LoVo (cell line): ENCODE data around the gene FKBP3.
"Not testable (repeated sequence)": the region's sequence is repeated elsewhere in the genome, so short reads cannot be mapped to it uniquely, and the experiment has no call there.

Experiments
- DNase-seq: peaks from one replicate; pipeline ENCODE4 v3.0.0-alpha.2; 2016; ENCODE audit warnings: low spot score

FKBP3 gene

GRCh38 chr14:45134051-45134958 lies at the start of gene FKBP3:
TSS of gene FKBP3 (minus strand) at chr14:45134481. CDS start at chr14:45134456, 25 bp downstream.
- DNase-seq, result peak; percentile 97

GRCh38 chr14:45181806-45182205 lies 47.5 kb upstream of the FKBP3 start:
- DNase-seq, result no peak

GRCh38 chr14:45181329-45181728 lies 47.0 kb upstream of the FKBP3 start:
- DNase-seq, result no peak

DNA sequence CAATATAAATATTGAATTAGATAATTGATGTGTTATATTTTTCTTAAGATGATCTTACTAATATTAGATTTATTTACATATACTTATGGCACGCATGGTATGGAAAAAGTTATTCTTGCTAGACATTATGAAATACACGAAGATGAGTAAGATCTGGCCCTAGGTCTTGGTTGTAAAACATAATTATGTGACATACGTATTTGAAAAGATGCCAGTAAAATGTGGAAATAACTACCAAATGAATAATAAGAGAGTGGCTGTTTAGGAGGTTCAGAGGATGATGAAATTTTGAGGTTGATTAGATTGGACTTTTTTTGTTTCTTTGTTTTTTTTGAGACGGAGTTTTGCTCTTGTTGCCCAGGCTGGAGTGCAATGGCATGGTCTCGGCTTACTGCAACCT lies 42.8 kb upstream of the FKBP3 start:
- no peak for DNase-seq

- DNase-seq, result no peak
Measured at GRCh38 chr14:45169906-45170305, 35.6 kb upstream of the FKBP3 start.

DNA sequence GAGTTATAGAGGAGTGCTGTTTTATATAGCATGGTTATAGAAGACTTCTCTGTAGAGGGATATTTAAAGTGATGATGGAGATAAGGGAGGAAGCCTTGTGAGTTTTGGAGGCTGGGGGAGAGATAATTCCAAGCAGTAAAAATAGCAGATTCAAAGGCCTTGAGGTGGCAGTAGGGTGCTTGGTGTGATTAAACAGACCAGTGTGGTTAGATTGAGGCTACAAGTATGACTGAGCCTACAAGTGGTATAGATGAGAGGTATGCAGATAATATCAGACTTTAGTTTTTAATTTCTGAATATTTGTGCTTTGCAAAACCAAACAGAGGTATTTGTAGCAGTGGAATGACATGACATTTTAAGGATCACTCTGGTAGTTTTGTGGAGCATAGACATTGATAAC lies 21.8 kb upstream of the FKBP3 start:
- no peak for DNase-seq

GRCh38 chr14:45150386-45150890 lies 16.2 kb upstream of the FKBP3 start:
- DNase-seq, result no peak

DNA sequence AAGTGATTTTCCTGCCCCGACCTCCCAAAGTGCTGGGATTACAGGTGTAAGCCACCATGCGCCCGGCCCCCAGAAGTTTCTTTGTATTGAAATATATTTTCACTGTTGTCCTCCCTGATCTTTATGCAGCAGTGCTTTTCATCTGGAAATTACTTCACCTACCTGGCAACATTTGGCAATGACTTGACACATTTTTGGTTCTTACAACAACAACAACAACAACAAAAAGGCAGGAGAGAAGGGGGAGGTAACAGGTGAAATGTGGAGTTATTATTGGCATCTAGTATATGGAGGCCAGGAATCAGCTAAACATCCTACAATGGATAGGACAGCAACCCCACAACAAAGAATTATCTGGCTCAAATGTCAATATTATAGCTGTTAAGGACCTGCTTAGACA lies 15.3 kb upstream of the FKBP3 start:
- no peak for DNase-seq

DNA sequence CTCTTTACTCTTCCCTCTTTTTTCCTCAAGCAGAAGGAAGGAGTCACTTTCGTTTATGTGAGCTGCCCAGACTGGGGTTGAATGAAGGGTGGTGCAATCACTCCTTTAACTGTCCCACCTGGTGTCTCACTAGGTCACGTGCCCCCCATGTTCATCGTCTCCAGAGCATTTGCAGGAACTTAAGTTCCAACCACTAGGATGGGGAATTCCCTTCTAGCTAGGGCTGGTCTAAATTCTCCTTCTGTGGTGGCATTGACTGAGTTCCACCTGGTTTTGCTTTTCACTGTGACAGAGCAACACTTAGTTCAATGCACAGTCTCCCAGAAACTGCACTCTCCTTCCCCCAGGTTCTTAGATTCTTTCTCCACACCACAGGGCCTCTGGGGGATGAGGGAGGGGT lies 10.9 kb upstream of the FKBP3 start:
- no peak for DNase-seq

GRCh38 chr14:45144658-45145057 lies 10.4 kb upstream of the FKBP3 start:
- no peak for DNase-seq

GRCh38 chr14:45142083-45142482 lies 7.8 kb upstream of the FKBP3 start:
- DNase-seq, result not testable (repeated sequence)

DNA sequence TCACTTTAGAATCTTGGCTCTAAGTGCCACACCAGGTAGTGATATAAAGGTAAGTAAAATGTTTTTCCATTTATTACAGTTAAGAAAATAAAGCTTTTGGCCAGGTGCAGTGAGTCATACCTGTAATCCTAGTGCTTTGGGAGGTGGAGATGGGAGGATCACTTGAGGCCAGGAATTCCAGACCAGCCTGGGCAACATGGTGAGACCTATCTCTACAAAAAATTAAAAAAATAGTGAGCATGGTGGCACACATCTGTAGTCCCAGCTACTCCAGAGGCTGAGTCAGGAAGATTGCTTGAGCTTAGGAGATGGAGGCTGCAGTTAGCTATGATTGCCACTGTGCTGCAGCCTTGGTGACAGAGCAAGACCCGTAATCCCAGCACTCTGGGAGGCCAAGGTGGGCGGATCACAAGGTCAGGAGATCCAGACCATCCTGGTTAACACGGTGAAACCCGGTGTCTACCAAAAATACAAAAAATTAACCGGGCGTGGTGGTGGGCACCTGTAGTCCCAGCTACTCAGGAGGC lies 6.4 kb upstream of the FKBP3 start:
- no peak for DNase-seq

- DNase-seq, result no peak
Measured at GRCh38 chr14:45136399-45136798, 2.1 kb upstream of the FKBP3 start.

DNA sequence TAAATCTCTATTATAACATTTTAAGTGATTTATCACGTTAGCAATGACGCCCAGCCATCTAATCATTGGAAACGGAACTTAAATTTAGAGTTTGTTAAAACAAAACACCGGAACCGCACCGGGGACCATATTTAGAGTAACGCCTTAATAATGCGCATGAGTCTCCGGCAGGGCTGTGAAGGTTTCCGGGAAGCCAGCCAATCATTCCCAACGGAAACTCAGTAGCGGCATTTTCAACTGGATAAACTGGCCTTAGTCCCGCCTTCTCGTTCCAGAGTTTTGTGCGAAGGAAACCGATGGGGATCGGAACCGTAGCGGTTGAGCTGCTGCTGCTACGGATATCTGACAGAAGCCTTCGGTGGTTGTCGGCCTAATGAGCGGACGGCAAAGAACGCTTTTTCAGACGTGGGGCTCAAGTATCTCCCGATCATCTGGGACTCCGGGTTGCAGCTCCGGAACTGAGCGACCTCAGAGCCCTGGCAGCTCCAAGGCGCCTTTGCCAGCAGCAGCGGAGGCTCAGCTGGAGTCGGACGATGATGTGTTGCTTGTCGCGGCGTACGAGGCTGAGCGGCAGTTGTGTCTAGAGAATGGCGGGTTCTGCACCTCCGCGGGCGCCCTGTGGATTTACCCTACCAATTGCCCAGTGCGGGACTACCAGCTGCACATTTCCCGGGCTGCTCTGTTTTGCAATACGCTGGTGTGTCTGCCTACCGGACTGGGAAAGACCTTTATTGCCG lies 1.5 kb upstream of the FKBP3 start, which contains the start of gene FANCM:
Gene FANCM, plus strand, starts transcription at position 272 of the 737 bp plus-strand sequence. Its CDS starts 102 bp downstream, at position 374.
- DNase-seq, result peak; percentile 94

GRCh38 chr14:45135156-45135555 lies 875 bp upstream of the FKBP3 start:
- DNase-seq, result no peak

- no peak for DNase-seq
Measured at GRCh38 chr14:45133683-45134050, 614 bp downstream of the FKBP3 start.

GRCh38 chr14:45128963-45129629 lies 5.2 kb downstream of the FKBP3 start:
- no peak for DNase-seq

- DNase-seq, result no peak
Measured at GRCh38 chr14:45125754-45126153, 8.5 kb downstream of the FKBP3 start.

GRCh38 chr14:45123271-45123670 lies 11.0 kb downstream of the FKBP3 start:
- no peak for DNase-seq

DNA sequence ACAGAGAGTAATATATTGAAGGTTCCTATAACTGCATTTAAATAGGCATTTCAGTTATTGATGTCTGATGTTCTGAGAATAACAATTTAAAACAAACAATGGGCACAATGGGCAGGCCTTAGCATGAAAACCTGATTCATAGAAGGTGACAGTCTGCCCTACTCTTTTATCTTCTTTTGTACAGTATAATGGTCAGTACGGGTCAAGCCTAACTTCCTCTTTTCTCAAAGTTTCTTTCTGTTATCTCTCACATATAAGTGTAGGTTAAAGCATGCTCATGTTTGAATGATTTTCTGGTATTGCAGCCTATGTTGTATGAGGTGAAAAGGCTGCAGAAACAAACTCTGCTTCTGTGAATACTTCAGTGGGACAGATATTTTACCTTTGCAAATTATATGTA lies 14.2 kb downstream of the FKBP3 start:
- no peak for DNase-seq

- no peak for DNase-seq
Measured at GRCh38 chr14:45118594-45118993, 15.7 kb downstream of the FKBP3 start.

GRCh38 chr14:45114327-45114726 lies 20.0 kb downstream of the FKBP3 start:
- no peak for DNase-seq
